ENCODE measurements around the gene HEXIM2. TPM values are rescaled to one million over a fixed set of nuclear protein-coding genes. Genes with fewer than 3 reads are reported as not detected.

Gene HEXIM2
- total and polyA plus RNA-seq, 2 of the 13 experiments (the other 11 are each of a cell fraction or from before 2014, with no cell fraction given), result 27.1 to 32.4 TPM

- peak; percentile 60 for TF ChIP-seq GABPA (IDR thresholded peaks at IDR 0.05; ENCODE audit: low read depth, low read length)
- peak; percentile 91 for TF ChIP-seq GABPA (CRISPR knock-in tag; IDR thresholded peaks at IDR 0.05; ENCODE audit: low read depth)
- peak; percentile 68 for TF ChIP-seq ISL2 (CRISPR knock-in tag; IDR thresholded peaks at IDR 0.05)
- TF ChIP-seq NR2C2 (CRISPR knock-in tag; IDR thresholded peaks at IDR 0.05; ENCODE audit: borderline replicate concordance), result peak; percentile 71
- TF ChIP-seq ZNF276 (CRISPR knock-in tag; IDR thresholded peaks at IDR 0.05; ENCODE audit: low read depth), result peak; percentile 60; the same call in 1 of the 2 replicates
- no peak for TF ChIP-seq ADNP (CRISPR knock-in tag; IDR thresholded peaks at IDR 0.05)
- peak; percentile 69 for TF ChIP-seq DRAP1 (CRISPR knock-in tag; IDR thresholded peaks at IDR 0.05)
- no peak for TF ChIP-seq HHEX (CRISPR knock-in tag; IDR thresholded peaks at IDR 0.05)
- peak; percentile 94 for TF ChIP-seq ERF (CRISPR knock-in tag; IDR thresholded peaks at IDR 0.05)
- peak; percentile 59; the same call in 1 of the 2 replicates for TF ChIP-seq ARID4A (CRISPR knock-in tag; IDR thresholded peaks at IDR 0.05; ENCODE audit: borderline replicate concordance)
- no peak for TF ChIP-seq EHMT2 (IDR thresholded peaks at IDR 0.05; ENCODE audit: borderline replicate concordance, low read depth, low read length)
- TF ChIP-seq DNMT1 (CRISPR knock-in tag; IDR thresholded peaks at IDR 0.05), result 0 out of 2 replicates have a peak, but pooled peaks have one; percentile 27
- TF ChIP-seq NCOA1 (CRISPR knock-in tag; IDR thresholded peaks at IDR 0.05), result no peak
- TF ChIP-seq MYC (CRISPR knock-in tag; IDR thresholded peaks at IDR 0.05; ENCODE audit: borderline replicate concordance), result peak; percentile 84
- peak; percentile 100 for TF ChIP-seq HNRNPL (IDR thresholded peaks at IDR 0.05; ENCODE audit: low read depth, low read length)
- TF ChIP-seq SOX13 (IDR thresholded peaks at IDR 0.05), result no peak
- peak in 1 of 2 experiments; percentile 69; a peak in 1 of 4 replicates for TF ChIP-seq SOX13 (CRISPR knock-in tag; conservative IDR thresholded peaks at IDR 0.05 in 1 of 2, IDR thresholded peaks at IDR 0.05 in 1 of 2)
- TF ChIP-seq ZKSCAN8 (CRISPR knock-in tag; IDR thresholded peaks at IDR 0.05; ENCODE audit: borderline replicate concordance), result peak; percentile 77; the same call in 1 of the 2 replicates
- TF ChIP-seq ZNF691 (CRISPR knock-in tag; IDR thresholded peaks at IDR 0.05; ENCODE audit: borderline replicate concordance, low read depth), result peak; percentile 97
- peak; percentile 59 for TF ChIP-seq CREM (IDR thresholded peaks at IDR 0.05)
- TF ChIP-seq CREM (CRISPR knock-in tag; IDR thresholded peaks at IDR 0.05), result no peak
- 0 out of 2 replicates have a peak, but pooled peaks have one; percentile 41 for TF ChIP-seq ZNF652 (CRISPR knock-in tag; IDR thresholded peaks at IDR 0.05; ENCODE audit: borderline replicate concordance, low read depth)
- TF ChIP-seq RFXAP (CRISPR knock-in tag; IDR thresholded peaks at IDR 0.05; ENCODE audit: borderline replicate concordance), result 0 out of 2 replicates have a peak, but pooled peaks have one; percentile 18
- 0 out of 2 replicates have a peak, but pooled peaks have one; percentile 25 for TF ChIP-seq ZFYVE20 (CRISPR knock-in tag; IDR thresholded peaks at IDR 0.05; ENCODE audit: borderline replicate concordance, low read depth)
These were observed 11.0 kb downstream of the HEXIM2 start (continued) for GRCh38 chr17:45172541-45173286.
